ENCODE results near the gene LRRC55. TPM values are rescaled to one million over a fixed set of nuclear protein-coding genes. Genes with fewer than 3 reads are reported as not detected.
A peak's percentile ranks its signal among the peaks of the same experiment; 100 is the strongest.

Gene LRRC55
- total RNA-seq, 2 donors from 2014 or later = 0.09 to 0.45 TPM

GRCh38 chr11:57191311-57192219 is 9.8 kb downstream of the LRRC55 start:
- intact Hi-C loops (cut with DNase I, micrococcal nuclease) = no loop called here

DNA sequence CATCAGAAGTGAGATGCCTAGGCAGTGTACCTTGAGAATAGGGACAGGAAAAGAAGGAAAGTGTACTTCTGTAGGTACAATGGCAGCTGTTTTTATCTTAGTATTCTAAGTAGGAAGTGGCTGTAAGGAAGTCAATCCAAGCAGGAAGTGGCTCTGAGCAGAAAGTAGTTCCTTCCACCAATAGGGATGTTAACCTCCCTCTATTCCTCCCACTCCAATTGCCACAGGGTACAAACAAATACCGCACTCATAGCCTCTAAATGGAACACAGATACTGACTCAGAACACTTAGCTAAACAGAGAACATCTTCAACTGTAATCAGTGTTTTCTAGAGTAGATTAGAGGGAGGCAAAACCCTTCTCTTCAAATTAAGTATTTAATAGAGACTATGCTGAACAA is 10.6 kb downstream of the LRRC55 start:
- intact Hi-C loops (cut with DNase I, micrococcal nuclease) = no loop called here
- no peak for ATAC-seq

More at GRCh38 chr11:57191311-57192219, 9.8 kb downstream of the LRRC55 start:
- DNase-seq (no peak), ATAC-seq (no peak)

GRCh38 chr11:57196596-57196995 is 14.8 kb downstream of the LRRC55 start:
- DNase-seq = no peak
- intact Hi-C loops (cut with DNase I, micrococcal nuclease) = no loop called here
- no peak for ATAC-seq

More for the DNA sequence above, 10.6 kb downstream of the LRRC55 start:
- no peak for DNase-seq

GRCh38 chr11:57197762-57198161 is 16.0 kb downstream of the LRRC55 start:
- ATAC-seq (no peak), DNase-seq (no peak)
- intact Hi-C loops (cut with DNase I, micrococcal nuclease) = no loop called here

DNA sequence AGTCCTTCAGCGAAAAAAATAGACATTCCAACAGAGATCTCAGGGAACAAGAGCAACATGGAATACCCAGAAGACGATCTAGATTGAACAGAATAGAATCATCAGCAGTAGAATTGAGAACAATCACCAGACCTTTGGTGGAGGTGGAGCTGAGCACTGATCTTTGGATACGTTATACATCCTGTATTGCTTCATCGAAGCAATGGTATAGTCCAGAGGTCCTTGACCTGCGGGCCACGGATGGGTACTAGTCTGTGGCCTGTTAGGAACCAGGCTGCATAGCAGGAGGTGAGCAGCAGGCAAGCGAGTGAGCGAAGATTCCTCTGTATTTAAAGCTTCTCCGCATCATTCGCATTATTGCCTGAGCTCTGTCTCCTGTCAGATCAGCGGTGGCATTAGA is 17.6 kb downstream of the LRRC55 start:
- intact Hi-C loops (cut with DNase I, micrococcal nuclease) = no loop called here
- DNase-seq (no peak), ATAC-seq (no peak)

GRCh38 chr11:57200917-57201316 is 19.2 kb downstream of the LRRC55 start:
- intact Hi-C loops (cut with DNase I, micrococcal nuclease) = no loop called here
- DNase-seq (no peak), ATAC-seq (no peak)

GRCh38 chr11:57202281-57202680 is 20.5 kb downstream of the LRRC55 start:
- DNase-seq = no peak
- intact Hi-C loops (cut with DNase I, micrococcal nuclease) = no loop called here
- ATAC-seq = no peak

DNA sequence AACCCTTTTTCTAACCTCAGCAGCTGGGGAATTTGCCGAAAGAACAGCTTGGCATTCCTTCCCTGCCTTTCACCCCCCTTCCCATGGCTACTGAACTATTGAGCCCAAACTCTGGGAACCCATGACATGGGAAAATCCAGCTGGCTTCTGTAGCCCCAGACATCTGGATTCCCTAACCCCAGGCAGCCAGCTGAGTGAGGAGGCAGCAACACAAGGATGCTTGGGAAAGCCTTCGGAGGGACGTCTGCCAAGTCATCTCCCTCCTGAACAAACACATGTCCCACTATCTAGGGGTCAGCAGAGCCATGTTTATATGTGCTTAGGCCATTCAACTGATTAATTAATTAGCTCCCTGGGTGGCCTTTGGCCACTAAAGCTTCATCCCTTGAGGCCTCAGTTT is 21.6 kb downstream of the LRRC55 start:
- ATAC-seq (no peak), DNase-seq (peak; percentile 25 to 44)
- intact Hi-C loops (cut with DNase I, micrococcal nuclease) = no loop called here

- intact Hi-C loops (cut with DNase I, micrococcal nuclease) = no loop called here
- ATAC-seq = no peak
- DNase-seq = no peak
Observed at GRCh38 chr11:57203882-57204480, 22.2 kb downstream of the LRRC55 start.

DNA sequence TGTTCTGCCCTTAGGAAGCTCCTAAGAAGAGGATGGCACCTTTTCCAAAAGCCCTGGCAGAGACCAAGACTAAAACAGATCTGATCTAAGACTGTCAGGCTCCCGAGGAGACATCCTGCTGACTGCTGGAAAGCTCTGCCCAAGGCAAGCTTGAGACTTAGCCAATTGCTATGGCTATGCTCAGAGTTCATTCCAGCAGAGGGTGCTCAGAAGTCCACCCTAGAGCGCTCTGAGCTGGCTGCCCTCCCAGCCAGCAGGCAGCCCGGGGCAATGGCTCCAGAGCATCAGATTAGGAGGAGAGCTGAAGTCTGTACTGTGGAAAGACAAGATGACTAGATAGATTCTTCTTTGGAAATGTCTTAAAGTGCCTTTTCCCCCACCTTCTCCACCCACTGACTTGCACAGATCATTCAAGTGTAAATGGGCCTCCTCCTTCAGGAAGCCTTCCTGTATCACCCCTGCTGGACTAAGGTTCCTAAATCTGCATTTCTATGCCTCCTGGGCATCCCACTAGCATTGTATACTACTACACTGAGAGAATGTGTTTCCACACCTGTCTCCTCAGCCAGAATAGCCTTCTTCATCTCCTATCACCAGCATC is 23.4 kb downstream of the LRRC55 start:
- DNase-seq (no peak), ATAC-seq (no peak)
- intact Hi-C loops (cut with DNase I, micrococcal nuclease) = no loop called here

- intact Hi-C loops (cut with DNase I, micrococcal nuclease) = no loop called here
- DNase-seq (no peak), ATAC-seq (no peak)
Observed at GRCh38 chr11:57207168-57207567, 25.4 kb downstream of the LRRC55 start.

DNA sequence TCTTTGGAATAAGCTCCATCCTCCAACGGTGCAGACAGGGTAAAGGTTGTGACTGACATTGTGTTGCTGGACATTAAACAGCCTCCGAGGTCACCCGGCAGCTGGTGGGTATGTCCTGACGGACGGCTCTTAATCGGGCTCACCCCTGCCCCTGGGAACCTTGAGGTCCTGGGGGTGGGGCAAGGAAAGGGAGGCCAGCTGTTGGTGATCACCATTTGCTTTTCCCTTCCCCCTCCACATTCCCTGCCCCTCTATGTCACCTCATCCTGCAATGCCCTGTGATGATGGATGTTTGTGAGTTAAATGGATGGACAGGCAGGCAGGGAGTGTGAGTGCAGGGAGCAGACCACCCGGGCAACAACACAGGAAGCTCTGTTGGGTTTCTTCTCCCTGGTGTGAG is 29.0 kb downstream of the LRRC55 start:
- DNase-seq (no peak), ATAC-seq (no peak)
- intact Hi-C loops (cut with DNase I, micrococcal nuclease) = no loop called here

GRCh38 chr11:57213342-57214097 is 31.8 kb downstream of the LRRC55 start:
- intact Hi-C loops (cut with DNase I, micrococcal nuclease) = no loop called here

GRCh38 chr11:57214098-57214417 is 32.3 kb downstream of the LRRC55 start:
- intact Hi-C loops (cut with DNase I, micrococcal nuclease) = no loop called here
- no peak for DNase-seq
- no peak for ATAC-seq

More at GRCh38 chr11:57213342-57214097, 31.8 kb downstream of the LRRC55 start:
- ATAC-seq (no peak), DNase-seq (no peak)

DNA sequence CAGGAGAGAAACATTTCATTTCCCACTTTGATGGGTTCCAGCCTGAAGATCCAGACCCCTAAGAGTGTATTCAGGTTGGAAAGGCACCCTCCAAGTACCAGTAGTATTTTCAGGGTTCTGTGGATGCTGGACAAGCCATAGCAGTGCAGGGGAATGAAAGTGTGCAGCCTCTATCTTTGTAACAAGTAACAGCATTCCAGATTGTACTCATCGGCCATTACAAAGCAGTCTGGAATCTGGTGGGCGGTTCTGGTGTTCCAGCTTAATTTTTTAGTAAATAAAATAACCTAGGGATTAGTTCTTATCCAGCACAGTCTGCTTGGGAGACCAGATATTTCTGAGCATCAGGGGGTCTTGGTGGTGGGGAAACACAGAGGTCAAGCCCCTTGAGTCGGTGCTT is 32.7 kb downstream of the LRRC55 start:
- intact Hi-C loops (cut with DNase I, micrococcal nuclease) = no loop called here
- ATAC-seq = no peak
- DNase-seq = no peak

GRCh38 chr11:57216463-57216862 is 34.7 kb downstream of the LRRC55 start:
- no peak for ATAC-seq
- no peak for DNase-seq
- intact Hi-C loops (cut with DNase I, micrococcal nuclease) = no loop called here

- intact Hi-C loops (cut with DNase I, micrococcal nuclease) = no loop called here
- ATAC-seq (no peak), DNase-seq (no peak)
Observed at GRCh38 chr11:57217053-57217452, 35.3 kb downstream of the LRRC55 start.

DNA sequence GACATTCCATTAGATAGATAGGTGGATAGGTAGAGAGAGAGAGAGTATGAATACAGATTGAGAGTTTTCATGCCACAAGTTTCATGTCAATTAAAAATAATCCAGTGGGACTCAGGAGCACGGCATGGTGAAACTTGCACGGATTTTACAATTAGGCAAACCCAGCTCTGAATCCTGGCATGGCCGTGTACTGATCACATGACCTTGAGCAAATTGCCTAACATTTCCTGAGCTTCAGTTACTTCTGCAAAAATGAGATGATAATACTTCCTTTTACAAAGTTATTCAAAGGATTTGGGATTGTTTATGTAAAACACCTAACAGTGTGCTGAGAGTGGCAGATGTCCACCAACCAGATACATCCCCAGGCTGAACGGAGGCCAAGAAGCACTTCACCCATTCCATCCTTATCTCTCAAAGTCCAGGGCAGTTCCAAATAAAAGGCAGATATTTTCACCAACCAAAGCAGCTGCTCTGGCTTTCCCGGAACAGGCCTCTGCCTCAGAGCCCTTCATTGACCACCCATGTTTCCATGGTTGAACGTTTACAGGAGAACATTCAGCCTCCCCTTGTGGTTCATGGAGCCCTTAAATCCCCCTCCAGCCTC is 37.4 kb downstream of the LRRC55 start:
- ATAC-seq = no peak
- DNase-seq = no peak
- intact Hi-C loops (cut with DNase I, micrococcal nuclease) = no loop called here

GRCh38 chr11:57222239-57222638 is 40.5 kb downstream of the LRRC55 start:
- DNase-seq (no peak), ATAC-seq (no peak)
- intact Hi-C loops (cut with DNase I, micrococcal nuclease) = no loop called here

All from left colon (tissue), 2 donors.